Stomach (tissue), 9 donors: ENCODE measurements around the gene RAB23. TPM values are rescaled to one million over a fixed set of nuclear protein-coding genes. Genes with fewer than 3 reads are reported as not detected.
A peak's percentile ranks its signal among the peaks of the same experiment; 100 is the strongest.

Experiments used
- DNase-seq, 2 donors: peaks; one replicate each; pipeline versions ENCODE4 v3.0.0 to v3.0.0-alpha.2; 2013 to 2019
- H3K27ac ChIP-seq, 5 donors: fragments of 200-600 bp in 4 of 5; sonication (generic) in 4 of 5; one replicate each; pipeline ENCODE4 v1.5.1; 2013 to 2019; ENCODE audit warnings: mild to moderate bottlenecking in 1 of 5, moderate library complexity in 1 of 5
- H3K27me3 ChIP-seq, 3 donors: fragments of 200-600 bp; sonication (generic); one replicate each; pipeline ENCODE4 v1.5.1; 2017 to 2019; ENCODE audit warnings: mixed run types in 1 of 3
- H3K36me3 ChIP-seq, 4 donors: fragments of 200-600 bp; sonication (generic); 1 replicate in 3 of 4; 2 replicates in 1 of 4; pipeline ENCODE4 v1.5.1; 2016 to 2019
- H3K4me1 ChIP-seq, 4 donors: fragments of 200-600 bp; sonication (generic); one replicate each; pipeline ENCODE4 v1.5.1; 2016 to 2019
- H3K4me3 ChIP-seq, 4 donors: fragments of 200-600 bp; sonication (generic) in 3 of 4; one replicate each; pipeline ENCODE4 v1.5.1; 2016 to 2019; ENCODE audit warnings: mild to moderate bottlenecking in 1 of 4
- H3K9me3 ChIP-seq, 4 donors: fragments of 200-600 bp; sonication (generic); one replicate each; pipeline ENCODE4 v1.5.1; 2016 to 2019
- CTCF ChIP-seq, 7 experiments: fragments of 450-650 bp in 4 of 7; fragments of 200-600 bp in 3 of 7; sonication (generic) in 3 of 7; IDR thresholded peaks; one replicate each; pipeline ENCODE4 v1.5.1; 2016 to 2019; ENCODE audit warnings: antibody characterized with exemption in 7 of 7, control low read depth in 2 of 7, mild to moderate bottlenecking in 1 of 7
- EP300 ChIP-seq: sonication (generic); formaldehyde crosslinking; IDR thresholded peaks from one replicate; pipeline ENCODE4 v1.6.1; 2017; ENCODE audit warnings: antibody characterized with exemption
- POLR2A ChIP-seq, 4 donors: fragments of 450-650 bp; IDR thresholded peaks; one replicate each; pipeline ENCODE4 v1.6.1; 2016; ENCODE audit warnings: antibody characterized with exemption in 4 of 4, control low read depth in 2 of 4, mild to moderate bottlenecking in 1 of 4, moderate library complexity in 1 of 4
- POLR2AphosphoS5 ChIP-seq, 3 donors: sonication (generic); formaldehyde crosslinking; IDR thresholded peaks; one replicate each; pipeline ENCODE4 v1.6.1; 2016; ENCODE audit warnings: antibody characterized with exemption in 3 of 3
- WGBS, 5 donors: extraction: QIAGEN DNeasy Blood & Tissue Kit in 3 of 5; methylation state at CpG; one replicate each; pipeline versions ENCODE4 v1.1.5 to v1.1.7; 2013 to 2018; 5-methylcytosine and 5-hydroxymethylcytosine counted together
- intact Hi-C: fragments of 100-400 bp; cut with DNase I; formaldehyde crosslinking; loops from one replicate; pipeline ENCODE4 v1.15.1; 2023; ENCODE audit warnings: low total_unique reads
- polyA plus RNA-seq, 3 donors: library from polyadenylated mRNA; stranded (reverse); fragments of 200-250 nt; gene quantifications; one replicate each; pipeline ENCODE4 v1.2.3, GENCODE V29; 2013
- total RNA-seq, 5 donors: library from RNA; depleted of rRNA; stranded (reverse); fragments of >200 nt; gene quantifications; one replicate each; pipeline versions ENCODE4 v1.1.0 to v1.2.3, GENCODE V29; 2014 to 2016
- donor health status: healthy with polysubstance abuse.
- donor health status: Bipolar disorder and iron deficiency.
- donor health status: healthy.

Gene RAB23
- total and polyA plus RNA-seq, 8 donors, result 5.5 to 51.3 (median 13.0) TPM

DNA sequence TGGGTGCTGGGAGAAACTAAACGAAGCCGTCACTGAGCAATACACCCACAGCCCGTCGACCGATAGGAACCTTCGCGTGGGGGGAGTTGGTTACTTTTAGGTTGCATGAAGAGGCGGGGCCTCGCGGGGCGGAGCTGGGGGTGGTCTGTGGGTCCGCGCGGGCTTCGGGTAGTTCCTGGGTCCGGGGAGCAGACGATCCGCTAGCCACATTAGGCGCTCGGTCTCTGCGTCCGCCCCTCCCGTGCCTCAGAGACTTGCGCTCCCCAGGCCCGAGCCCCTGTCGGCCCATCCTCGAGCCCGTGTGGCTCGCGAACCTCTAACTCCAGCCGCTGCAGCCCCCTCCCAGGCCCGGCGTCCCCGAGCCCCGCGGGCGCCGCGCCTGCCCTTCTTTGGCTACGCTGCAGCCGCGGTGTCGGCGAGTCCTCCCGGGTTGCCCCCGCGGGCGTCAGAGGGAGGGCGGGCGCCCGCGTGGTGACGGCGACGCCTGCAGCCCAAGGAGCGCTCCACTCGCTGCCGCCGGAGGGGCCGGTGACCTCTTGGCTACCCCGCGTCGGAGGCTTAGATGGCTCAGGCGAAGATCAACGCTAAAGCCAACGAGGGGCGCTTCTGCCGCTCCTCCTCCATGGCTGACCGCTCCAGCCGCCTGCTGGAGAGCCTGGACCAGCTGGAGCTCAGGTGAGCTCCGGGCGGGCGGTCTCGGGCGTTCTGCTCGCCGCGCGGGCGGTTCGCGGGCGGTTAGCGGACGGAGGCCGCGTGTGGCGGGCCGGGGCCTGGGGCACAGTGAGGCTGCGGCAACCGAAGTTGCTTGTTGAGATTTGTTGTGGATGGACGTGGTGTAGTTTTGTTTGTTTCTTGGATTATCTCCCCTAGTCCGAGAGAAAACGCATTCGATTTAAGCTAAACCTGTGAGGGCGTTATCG is 49.7 kb downstream of the RAB23 start, which contains the start of gene BAG2:
BAG2 (plus strand) TSS at position 191 of the 920 bp plus-strand sequence; CDS start at position 563, 372 bp downstream.
- 0 to 1% (median 1%) methylated on average over 20 to 97 of the region's 97 CpGs for WGBS, 5 donors
- H3K4me3 ChIP-seq, result peak within 1 kb of the TSS; percentile 64 to 82 (median 72)
- peaks cover 9 to 52% (median 26%) of the 10 kb centered on the region in 4 donors for H3K4me1 ChIP-seq
- TF ChIP-seq CTCF (IDR thresholded peaks at IDR 0.05), result peak in 3 of 7 experiments; percentile 17 to 33 (median 28)
- TF ChIP-seq POLR2AphosphoS5 (IDR thresholded peaks at IDR 0.05), result peak; percentile 61 to 69 (median 62)
- TF ChIP-seq POLR2A (IDR thresholded peaks at IDR 0.05), result peak in 1 of 4 donors; percentile 28
- no peak for TF ChIP-seq EP300
- intact Hi-C loops, result no loop called here
- no peaks in the 10 kb centered on the region for H3K9me3 ChIP-seq
- H3K27ac ChIP-seq, result peak within 1 kb of the TSS; percentile 89 to 97 (median 93)
- H3K27me3 ChIP-seq, result no peaks in the 10 kb centered on the region
- peak; percentile 78 to 93 for DNase-seq
- peaks cover 0 to 4% (median 3%) of the 10 kb centered on the region in 4 donors for H3K36me3 ChIP-seq

GRCh38 chr6:57165080-57165479 is 57.0 kb downstream of the RAB23 start:
- H3K27ac ChIP-seq, result no peak overlapping the region
- H3K4me3 ChIP-seq, result no peak overlapping the region
- peaks cover 0 to 67% (median 54%) of the 10 kb centered on the region in 4 donors for H3K36me3 ChIP-seq
- TF ChIP-seq CTCF (IDR thresholded peaks at IDR 0.05) (no peak), POLR2AphosphoS5 (IDR thresholded peaks at IDR 0.05) (no peak), EP300 (no peak), POLR2A (IDR thresholded peaks at IDR 0.05) (no peak)
- 92 to 100% (median 95%) methylated on average over 1 of the region's 1 CpG for WGBS, 5 donors
- H3K4me1 ChIP-seq, result no peaks in the 10 kb centered on the region
- no peaks in the 10 kb centered on the region for H3K27me3 ChIP-seq
- H3K9me3 ChIP-seq, result peaks cover 0 to 12% (median 5%) of the 10 kb centered on the region in 4 donors
- intact Hi-C loops, result no loop called here
- DNase-seq, result no peak

- H3K27ac ChIP-seq, result no peak overlapping the region
- 94 to 98% (median 95%) methylated on average over 2 of the region's 2 CpGs for WGBS, 5 donors
- H3K27me3 ChIP-seq, result no peaks in the 10 kb centered on the region
- peaks cover 0 to 67% (median 55%) of the 10 kb centered on the region in 4 donors for H3K36me3 ChIP-seq
- peaks cover 0 to 12% (median 5%) of the 10 kb centered on the region in 4 donors for H3K9me3 ChIP-seq
- H3K4me3 ChIP-seq, result no peak overlapping the region
- intact Hi-C loops, result no loop called here
- no peak for DNase-seq
- no peaks in the 10 kb centered on the region for H3K4me1 ChIP-seq
- TF ChIP-seq POLR2A (IDR thresholded peaks at IDR 0.05) (no peak), EP300 (no peak), POLR2AphosphoS5 (IDR thresholded peaks at IDR 0.05) (no peak), CTCF (IDR thresholded peaks at IDR 0.05) (no peak)
Observed at GRCh38 chr6:57163956-57164355, 58.2 kb downstream of the RAB23 start.

- 80 to 87% (median 83%) methylated on average over 3 of the region's 3 CpGs for whole genome bisulfite sequencing, 5 donors
Observed at GRCh38 chr6:57162516-57162915, 59.6 kb downstream of the RAB23 start.

More at GRCh38 chr6:57162516-57162915, 59.6 kb downstream of the RAB23 start:
- Histone ChIP-seq H3K36me3 (peaks cover 0 to 80% (median 65%) of the 10 kb centered on the region in 4 donors), H3K27me3 (no peaks in the 10 kb centered on the region), H3K27ac (no peak overlapping the region), H3K9me3 (peaks cover 0 to 12% (median 5%) of the 10 kb centered on the region in 4 donors), H3K4me1 (no peaks in the 10 kb centered on the region), H3K4me3 (no peak overlapping the region)
- DNase-seq, result no peak
- intact Hi-C loops, result no loop called here
- TF ChIP-seq CTCF (IDR thresholded peaks at IDR 0.05) (no peak), EP300 (no peak)
